T-helper 1 cell treated with Interleukin-12 subunit alpha and Interleukin-12 subunit beta and Interleukin-4 antibody, amounts not matched to agents 30 ng/mL and 1 ng/mL, for 36 hours (primary cell): ENCODE measurements around the gene VSTM2B. TPM values are rescaled to one million over a fixed set of nuclear protein-coding genes. Genes with fewer than 3 reads are reported as not detected.

Experiments used
- intact Hi-C: fragments of 100-400 bp; cut with micrococcal nuclease; formaldehyde crosslinking; loops from one replicate; pipeline ENCODE4 v1.15.1; 2024
- total RNA-seq: library from RNA; stranded (reverse); gene quantifications from 2 replicates; pipeline ENCODE4 v1.2.3, GENCODE V29; 2022

VSTM2B gene
- total RNA-seq, 1 donor from 2014 or later, result not detected

DNA sequence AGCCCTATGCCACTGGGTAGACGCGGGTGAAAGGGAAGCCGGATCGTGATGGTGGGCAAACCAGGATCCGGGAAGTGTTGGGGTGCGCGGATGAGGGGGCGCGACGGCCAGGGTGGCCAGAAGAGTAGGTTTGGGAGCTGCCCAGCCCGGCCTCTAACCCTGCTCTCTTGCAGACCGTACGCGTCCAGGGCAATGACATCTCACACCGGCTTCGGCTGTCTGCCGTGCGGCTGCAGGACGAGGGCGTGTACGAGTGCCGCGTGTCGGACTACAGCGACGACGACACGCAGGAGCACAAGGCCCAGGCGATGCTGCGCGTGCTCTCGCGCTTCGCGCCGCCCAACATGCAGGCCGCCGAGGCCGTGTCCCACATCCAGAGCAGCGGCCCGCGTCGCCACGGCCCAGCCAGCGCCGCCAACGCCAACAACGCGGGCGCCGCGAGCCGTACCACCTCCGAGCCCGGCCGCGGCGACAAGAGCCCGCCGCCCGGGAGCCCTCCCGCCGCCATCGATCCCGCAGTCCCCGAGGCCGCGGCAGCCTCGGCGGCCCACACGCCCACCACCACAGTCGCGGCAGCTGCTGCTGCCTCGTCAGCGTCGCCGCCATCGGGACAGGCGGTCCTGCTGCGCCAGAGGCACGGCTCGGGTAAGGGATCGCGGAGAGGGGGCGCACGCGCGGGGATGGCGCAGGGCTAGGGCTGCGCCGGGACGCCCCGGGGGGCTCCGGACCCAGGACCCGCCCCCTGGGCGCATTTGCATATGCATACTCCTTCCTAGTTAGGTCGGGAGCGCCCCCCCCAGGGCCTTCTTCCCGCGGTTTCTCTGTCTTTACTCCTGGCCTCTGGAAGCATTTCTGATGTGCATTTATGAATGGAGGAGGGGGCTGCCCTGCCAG is 4.1 kb downstream of the VSTM2B start:
- intact Hi-C loops, result loop anchor here (2.0 to 5.0 kb wide), 2 partner anchors 187 to 697 kb away; no protein-coding TSS in a partner anchor

DNA sequence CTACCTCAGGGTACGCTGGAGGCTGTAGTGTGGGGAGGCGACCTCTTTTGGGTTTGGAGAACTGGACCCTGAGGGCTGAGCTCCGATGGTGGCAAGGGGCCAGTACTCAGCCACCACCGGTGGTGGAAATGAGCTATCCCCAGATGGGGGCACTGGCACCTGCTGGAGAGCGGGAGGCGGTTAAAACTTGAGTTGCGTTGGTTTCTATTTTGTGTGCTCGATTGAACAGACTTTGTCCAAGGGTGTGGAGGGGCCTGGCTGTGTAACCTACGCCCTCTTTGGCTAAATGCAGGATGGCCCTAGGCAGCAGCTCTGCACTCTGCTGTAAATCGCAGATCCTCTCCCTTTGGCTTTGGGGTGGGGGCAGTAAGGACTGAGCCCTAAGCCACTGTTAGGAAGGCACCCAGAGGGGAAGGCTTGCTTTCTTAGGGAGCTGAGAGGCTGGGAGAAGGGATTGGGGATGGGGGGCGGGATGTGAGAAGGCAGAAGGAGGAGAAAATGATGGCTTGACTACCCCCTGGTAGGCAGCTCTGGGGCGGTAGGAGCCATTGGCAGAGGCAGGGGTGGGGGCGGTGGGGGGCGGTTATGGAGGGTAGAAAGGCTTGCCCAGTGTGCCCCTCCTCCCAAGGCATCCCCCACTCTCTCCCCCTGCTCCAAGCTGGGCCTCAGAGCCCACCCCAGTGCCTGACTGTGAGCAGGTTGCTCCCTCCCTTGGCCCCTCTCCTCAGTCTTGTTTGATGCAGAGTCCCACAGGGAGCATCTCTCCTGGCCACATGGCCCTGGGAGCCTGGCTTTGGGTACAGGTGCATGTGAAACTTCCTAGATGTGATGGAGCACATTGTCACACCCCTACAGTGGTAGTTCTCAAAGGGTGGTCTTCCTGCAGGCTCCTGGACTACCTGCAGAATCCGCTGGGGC is 5.0 kb downstream of the VSTM2B start:
- intact Hi-C loops, result no loop called here

DNA sequence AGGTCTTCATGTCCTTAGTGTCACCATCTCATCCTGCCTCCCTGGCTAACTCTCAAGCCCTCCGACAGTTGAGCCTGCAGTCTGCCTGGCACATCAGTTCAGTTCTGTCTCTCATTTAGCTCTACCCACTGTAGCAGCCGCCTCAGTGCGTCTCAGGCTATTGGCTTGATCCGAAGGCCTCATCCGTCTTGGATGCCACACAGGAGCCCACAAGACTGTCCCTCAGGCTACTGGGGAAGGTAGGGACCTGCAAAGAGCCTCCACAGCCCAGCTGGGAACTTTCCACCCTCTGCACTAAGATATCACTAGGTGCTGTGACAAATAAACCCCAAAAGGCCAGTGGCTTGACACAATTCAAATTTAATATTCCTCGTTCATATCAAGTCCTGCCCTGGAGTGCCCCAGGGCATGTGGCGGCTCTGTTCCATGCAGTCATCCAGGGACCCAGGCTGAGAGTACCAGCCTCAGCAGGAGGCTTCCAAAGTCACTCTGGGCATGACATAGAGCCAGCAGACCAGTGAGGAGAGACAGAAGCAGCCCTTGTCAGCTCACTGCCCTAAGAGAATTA is 5.7 kb downstream of the VSTM2B start:
- intact Hi-C loops, result no loop called here

DNA sequence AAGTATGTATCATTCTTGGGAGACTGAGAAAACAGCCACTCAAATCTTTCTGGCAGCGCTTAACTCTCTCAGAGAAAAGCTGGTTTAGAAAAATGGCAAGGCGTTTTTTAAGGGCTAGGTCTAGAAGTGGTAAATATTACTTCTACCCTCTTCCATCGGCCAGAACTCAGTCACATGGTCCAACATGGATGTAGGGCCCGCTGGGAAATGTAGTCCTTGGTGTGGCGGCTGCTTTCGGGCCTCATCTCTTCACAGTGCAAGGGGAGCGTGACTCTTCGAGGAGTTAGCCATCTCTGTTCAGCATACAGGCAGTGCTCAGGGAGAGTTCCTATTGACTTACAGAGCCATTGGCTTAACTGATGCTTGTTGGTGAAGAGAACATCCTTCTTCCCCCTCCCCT is 6.3 kb downstream of the VSTM2B start:
- intact Hi-C loops, result no loop called here

DNA sequence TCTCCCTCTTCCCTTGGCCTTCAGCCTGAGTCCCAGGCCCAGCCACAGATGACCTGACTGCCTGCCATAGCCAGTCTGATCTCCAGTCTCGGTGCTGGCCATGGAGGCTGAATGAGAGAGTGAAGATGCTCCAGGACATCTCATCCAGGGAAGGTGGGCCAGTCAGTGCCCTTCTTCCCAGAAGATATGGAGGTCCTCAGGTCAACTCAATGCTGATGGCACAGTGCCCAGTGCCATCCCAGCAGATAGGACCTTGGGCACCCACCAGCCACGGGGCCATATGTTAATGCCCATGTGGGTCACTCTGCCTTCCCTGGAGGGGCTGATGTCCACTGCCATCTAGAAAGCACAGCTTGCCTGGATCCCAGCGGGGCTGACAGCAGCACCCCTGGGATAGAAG is 7.2 kb downstream of the VSTM2B start:
- intact Hi-C loops, result no loop called here

DNA sequence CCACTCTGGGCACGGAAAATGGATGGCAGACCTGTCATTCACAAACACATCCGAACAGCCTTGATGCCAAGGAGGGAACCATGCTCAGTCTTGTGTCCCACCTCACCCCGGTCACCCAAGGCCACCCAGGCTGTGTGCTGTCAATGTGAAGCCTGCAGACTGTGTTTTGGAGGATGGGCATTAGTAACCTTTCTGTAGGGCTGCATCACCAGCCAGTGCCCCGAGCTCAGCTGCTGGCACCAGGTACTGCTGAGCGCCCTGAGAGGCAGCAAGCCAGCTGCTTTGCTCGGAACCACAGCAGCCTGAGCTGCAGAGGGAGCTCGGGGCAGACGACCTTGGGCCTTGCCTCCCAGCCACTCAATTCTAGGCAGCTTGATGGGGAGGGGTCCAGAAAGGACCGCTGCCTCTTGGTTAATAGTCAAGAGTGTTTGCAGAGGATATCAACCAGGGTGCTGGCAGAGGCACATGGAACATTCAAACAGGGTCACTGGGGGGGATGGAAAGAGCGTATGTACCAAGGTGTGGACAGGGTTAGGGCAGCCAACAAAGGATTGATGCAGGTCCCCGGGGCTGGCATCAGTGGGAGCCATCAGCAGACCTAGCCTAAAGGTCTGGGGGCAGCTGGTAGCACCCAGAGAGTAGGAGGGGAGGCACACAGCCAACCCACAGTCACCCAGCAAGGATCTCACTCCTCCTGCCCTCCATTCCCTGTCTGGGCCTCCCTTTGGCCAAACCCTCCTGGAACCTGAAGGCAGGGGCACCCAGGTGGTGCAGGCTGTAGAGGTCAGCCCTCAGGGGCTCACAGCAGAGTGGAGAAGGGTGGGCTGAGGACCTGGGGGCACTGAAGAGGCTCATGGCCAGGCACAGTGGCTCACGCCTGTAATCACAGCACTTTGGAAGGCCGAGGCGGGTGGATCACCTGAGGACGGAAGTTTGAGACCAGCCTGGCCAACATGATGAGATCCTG is 8.1 kb downstream of the VSTM2B start:
- intact Hi-C loops, result no loop called here

DNA sequence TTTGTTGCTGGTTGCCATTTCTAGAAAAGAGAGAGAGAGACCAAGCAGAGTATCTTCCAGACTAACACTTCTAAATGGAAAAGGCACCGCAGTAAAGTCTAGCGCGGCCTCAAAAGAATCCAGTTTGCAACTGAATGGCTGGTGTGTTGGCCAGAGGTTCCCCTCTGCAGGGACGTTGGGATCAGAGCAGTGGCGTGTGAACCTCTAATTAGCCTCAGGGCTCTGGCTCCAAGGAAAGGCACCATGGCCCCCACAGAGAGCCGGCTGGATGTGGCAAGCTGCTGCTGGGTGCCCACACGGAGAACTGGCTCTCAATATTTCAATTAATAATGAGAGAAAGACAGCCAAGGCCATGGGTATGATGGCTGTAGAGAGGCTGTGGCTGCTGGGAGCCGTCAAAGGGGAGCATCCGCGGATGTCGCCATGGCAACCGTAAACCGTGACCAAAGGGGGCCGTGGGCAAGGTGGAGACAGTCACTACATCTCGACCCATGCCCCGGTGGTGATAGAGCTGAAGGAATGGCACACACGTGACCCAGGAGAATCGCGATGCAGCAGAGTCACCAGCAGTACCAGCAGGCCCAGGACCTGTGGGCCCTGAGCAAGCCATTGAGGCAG is 9.5 kb downstream of the VSTM2B start:
- intact Hi-C loops, result no loop called here

DNA sequence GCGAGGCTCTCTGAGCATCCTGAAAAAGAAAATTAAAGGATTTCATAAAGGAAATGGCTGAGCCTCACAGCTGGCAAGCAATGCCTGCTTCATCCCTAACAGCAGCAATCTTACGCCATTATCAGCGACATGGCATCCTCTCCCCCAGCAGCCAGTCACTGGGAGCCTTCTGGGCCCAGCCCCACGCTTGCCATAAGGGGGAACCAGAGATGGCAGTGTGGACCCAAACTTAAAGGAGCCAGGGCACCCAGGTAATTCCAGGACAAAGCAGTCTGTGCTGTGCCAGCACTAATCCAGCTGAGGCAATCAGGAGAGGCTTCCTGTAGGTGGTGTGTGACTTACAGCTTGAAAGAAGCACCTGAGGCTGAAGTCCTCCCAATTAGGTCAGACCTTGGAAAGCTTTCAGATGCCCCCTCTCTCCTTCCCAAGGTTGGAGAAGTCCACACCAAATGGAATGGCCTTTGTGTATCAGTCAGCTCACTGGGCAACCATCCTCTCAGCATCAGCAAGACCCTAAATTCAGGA is 10.3 kb downstream of the VSTM2B start:
- intact Hi-C loops, result no loop called here

DNA sequence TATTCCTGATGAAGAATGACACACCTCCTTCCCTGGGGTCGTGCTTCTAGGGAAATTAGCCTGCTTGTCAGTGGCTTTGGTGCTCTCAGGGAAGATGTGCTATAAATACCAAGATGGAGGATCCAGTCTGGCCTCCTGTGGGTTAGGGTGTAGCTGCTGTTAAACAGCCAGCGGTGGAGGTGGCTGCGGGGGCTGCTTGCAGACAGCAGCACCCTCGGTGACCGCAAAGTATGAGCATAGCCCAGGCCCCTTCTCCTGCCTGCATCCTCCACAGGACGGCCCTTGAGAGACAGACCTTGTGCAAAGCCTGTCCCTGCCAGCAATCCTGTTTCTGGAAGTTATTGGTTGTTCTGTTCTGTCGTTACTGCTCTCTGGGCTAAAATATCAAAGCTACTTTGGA is 11.4 kb downstream of the VSTM2B start:
- intact Hi-C loops, result no loop called here

DNA sequence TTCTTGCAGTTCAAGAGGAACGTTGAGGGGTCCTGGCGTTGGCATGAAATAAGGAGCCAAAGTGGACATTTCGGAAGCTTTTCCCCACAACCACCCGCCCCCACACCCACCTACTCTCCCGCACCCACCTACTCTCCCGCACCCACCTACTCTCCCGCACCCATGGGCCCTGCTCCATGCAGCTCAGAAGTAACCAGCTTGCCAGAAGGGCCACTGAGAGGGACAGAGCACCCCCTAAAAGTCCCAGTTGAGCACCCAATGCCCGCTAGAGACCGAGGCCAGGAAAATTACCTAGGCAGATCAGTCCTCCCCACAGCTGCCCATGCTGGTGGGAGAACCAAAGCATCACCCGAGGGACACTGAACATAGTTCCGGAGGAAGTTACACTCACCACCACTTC is 11.8 kb downstream of the VSTM2B start:
- intact Hi-C loops, result no loop called here

DNA sequence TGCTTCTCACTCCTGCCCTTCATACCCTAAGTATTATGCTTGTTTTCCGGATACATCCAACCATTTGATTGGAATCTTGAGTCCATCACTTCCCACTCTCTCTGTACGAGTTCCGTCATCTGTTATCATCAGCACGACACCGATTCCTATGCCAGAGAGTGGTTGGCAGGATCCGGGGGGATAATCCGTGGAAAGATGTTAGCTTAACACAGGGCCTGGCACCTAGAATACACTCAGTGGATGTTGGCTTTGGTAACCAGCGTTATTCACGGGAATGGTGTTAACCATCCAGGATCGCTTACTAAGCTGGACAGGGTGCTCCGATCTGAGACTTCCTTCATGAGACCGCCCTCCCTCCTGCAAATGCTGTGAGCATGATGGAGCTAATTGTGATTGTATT is 12.4 kb downstream of the VSTM2B start:
- intact Hi-C loops, result no loop called here

DNA sequence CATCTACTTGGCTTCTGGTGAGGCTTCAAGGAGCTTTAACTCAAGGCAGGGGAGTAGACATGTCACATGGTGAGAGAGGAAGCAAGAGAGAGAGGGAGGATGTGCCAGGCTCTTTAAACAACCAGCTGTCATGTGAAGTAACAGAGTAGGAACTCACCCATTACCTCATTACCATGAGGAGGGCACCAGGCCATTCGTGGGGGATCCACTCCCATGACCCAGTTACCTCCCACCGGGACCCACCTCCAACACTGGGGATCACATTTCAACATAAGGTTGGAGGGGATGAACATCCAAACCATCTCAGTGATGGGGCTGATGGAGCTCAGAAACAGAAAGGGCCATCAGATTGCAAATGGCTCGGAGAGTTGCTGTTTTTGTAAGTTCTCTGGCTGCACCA is 12.9 kb downstream of the VSTM2B start:
- intact Hi-C loops, result no loop called here

DNA sequence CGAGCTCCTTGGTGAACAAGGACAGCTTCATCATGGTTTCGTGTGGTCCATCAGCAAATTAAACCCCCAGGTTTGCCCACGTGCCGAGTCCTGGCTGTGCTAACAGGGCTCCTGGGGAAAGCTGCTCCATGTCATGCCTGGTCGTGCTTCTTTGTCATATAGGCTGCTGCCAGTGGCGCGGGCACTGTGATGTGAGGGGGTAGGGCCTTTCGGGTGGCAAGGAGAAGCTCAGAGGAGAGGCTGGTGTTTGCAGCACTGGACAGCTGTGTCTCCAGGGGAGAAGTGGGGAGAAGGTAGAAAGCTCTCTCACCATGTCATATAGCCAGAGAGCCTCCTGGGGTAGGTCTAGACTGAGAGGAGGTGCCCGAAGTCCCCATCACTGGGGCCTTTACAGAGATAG is 13.3 kb downstream of the VSTM2B start:
- intact Hi-C loops, result no loop called here

DNA sequence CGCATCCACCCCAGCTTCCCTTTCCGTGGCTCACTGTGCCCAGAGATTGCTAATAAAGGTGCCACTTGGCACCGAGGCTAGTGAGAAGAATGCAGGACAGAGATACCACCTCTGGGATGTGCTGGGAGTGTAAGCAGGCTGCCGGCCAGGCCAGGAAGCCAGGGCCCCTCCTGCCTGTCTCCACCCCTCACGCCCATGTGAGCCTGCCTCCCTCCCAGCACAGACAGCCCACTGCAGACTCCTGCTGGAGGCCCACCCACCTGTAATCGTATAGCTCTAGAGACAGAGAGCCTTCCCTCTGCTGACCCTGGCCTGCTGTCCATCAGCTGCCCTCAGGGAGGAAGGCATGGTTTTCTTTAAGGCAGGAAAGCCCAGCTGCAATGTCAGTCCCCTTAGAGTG is 13.9 kb downstream of the VSTM2B start:
- intact Hi-C loops, result no loop called here

DNA sequence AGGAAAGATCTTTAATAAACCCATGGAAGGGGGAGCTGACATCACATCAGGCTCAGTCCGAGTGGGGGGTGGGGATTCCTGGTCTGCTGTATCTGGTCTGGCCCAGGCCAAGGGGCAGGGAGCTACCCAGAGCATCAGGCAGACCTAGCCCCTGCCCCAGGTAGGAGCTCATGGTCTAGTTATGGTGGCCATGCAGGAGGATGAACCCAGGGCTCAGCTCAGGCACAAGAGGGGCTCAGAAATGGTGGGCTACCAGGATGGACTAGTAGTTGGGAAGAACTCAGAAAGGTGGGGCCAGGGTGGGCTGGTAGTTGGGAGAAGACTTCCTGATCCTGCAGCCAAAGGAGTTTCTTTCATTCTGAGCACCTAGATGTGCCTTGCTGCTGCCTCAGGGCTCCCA is 14.3 kb downstream of the VSTM2B start:
- intact Hi-C loops, result no loop called here

DNA sequence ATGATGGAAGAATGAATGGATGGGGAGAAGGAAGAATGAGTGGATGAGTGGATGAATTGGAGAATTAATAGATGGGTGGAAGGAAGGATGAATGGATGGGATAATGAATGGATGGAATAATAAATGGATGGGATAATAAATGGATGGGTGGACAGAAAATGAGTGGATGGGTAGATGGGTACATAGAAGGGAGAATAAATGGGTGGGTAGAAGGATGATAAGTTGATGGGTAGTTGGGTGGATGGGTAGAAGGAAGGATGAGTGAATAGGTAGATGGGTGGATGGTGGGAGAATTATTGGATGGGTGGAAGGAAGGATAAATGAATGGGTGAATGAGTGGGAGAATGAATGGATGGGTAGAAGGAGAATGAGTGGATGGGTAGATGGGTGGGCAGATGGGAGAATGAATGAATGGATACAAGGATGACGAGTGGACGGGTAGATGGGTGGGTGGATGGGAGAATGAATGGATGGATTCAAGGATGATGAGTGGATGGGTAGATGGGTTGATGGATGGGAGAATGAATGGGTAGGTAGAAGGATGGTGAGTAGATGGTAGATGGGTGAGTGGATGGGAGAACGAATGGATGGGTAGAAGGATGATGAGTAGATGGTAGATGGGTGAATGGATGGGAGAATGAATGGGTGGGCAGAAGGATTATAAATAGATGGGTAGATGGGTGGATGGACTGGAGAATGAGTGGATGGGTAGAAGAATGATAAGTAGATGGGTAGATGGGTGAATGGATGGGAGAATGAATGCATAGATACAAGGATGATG is 15.9 kb downstream of the VSTM2B start:
- intact Hi-C loops, result no loop called here

DNA sequence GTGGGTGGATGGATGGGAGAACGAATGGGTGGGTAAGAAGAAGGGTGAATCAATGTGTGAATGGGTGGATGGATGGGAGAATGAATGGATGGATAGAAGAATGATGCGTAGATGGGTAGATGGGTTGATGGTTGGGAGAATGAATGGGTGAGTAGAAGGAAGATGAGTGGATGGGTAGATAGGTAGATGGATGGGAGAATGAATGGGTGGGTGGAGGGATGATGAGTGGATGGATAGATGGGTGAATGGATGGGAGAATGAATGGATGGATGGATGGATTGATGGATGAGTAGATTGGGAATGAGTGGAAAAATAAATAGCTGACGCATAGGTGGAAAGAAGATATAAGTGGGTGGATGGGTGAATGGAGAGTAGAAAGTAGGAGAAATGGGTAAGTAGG is 16.5 kb downstream of the VSTM2B start:
- intact Hi-C loops, result no loop called here

DNA sequence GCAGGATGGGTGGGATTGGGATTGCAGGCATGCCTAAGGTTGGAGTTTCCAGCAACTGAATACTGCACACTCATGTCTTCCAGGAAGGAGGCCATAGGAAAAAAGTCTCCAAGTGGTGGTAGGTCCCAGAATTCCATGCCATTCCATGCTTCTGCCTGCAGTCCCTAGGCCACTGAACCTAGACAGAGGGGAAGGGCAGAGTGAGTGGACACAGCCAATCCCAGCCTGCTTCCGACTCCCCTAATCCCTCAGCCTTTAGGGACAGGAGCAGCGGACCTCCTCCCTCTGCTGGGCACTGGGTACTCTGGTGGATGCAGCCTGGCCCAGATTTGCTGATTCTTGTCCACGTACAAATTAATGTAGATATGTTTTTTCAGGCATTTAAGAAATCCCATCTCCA is 17.0 kb downstream of the VSTM2B start:
- intact Hi-C loops, result no loop called here

DNA sequence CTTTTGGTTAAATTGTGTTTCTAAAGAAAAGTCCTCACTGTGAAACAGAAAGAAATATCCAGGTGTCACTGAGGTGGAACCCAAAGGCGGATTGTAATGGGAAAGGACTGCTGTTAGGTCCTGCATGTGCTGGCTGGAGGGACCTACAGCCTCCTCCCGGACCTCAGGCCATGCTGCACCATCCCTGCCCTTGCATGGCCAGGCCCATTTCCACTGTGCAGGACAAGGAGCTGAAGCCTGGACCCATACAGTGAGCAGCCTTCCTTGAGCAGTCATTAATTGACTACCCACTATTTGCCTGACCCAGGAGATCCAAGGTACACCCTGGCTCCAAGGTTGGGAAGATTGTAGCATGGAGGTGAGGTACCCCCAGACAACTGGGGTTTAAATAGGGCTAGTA is 17.6 kb downstream of the VSTM2B start:
- intact Hi-C loops, result no loop called here
